Nephron (organoid): ENCODE results near the gene TNXB.
"Not testable (repeated sequence)": the region's sequence is repeated elsewhere in the genome, so short reads cannot be mapped to it uniquely, and the experiment has no call there.

Source experiments
- H3K27ac Mint-ChIP-seq, 3 experiments: 2 replicates each; pipeline ENCODE4 v1.8.0; 2020; ENCODE audit warnings: mixed read lengths in 3 of 3, mild to moderate bottlenecking in 2 of 3, moderate library complexity in 1 of 3
- H3K27me3 Mint-ChIP-seq: 2 replicates; pipeline ENCODE4 v1.8.0; 2021; ENCODE audit warnings: low read depth, mild to moderate bottlenecking, moderate library complexity, mixed read lengths
- H3K36me3 Mint-ChIP-seq: 2 replicates; pipeline ENCODE4 v1.8.0; 2020; ENCODE audit warnings: low read depth, mixed read lengths
- H3K4me1 Mint-ChIP-seq: 2 replicates; pipeline ENCODE4 v1.8.0; 2020; ENCODE audit warnings: mixed read lengths
- H3K4me3 Mint-ChIP-seq, 3 experiments: 2 replicates each; pipeline ENCODE4 v1.8.0; 2020; ENCODE audit warnings: mild to moderate bottlenecking in 3 of 3, mixed read lengths in 3 of 3, moderate library complexity in 2 of 3
- H3K9me3 Mint-ChIP-seq: 2 replicates; pipeline ENCODE4 v1.8.0; 2020; ENCODE audit warnings: mixed read lengths

Gene TNXB

DNA sequence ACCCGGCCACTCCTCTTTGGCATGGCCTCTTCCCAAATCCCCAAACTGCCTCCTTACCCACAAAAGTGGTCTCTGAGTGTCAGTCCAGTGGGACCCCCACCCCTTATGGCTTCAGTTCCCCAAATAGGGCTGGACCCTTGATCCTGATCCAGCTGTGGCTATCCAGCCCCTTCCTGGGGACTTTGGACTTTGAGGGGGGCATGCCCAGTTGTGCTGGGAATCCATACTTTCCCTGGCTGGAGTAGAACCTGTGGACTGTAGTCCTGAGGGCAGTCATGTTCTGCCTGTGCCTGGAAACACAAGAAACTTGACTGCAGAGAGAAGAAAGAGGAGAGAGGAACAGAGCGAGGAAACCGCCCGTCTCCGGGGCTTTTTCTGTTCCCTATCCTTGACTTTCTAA, 72.0 kb downstream of the TNXB start:
- not testable (repeated sequence) for H3K36me3 Mint-ChIP-seq, H3K9me3 Mint-ChIP-seq, H3K4me3 Mint-ChIP-seq, H3K27ac Mint-ChIP-seq, H3K4me1 Mint-ChIP-seq, H3K27me3 Mint-ChIP-seq

DNA sequence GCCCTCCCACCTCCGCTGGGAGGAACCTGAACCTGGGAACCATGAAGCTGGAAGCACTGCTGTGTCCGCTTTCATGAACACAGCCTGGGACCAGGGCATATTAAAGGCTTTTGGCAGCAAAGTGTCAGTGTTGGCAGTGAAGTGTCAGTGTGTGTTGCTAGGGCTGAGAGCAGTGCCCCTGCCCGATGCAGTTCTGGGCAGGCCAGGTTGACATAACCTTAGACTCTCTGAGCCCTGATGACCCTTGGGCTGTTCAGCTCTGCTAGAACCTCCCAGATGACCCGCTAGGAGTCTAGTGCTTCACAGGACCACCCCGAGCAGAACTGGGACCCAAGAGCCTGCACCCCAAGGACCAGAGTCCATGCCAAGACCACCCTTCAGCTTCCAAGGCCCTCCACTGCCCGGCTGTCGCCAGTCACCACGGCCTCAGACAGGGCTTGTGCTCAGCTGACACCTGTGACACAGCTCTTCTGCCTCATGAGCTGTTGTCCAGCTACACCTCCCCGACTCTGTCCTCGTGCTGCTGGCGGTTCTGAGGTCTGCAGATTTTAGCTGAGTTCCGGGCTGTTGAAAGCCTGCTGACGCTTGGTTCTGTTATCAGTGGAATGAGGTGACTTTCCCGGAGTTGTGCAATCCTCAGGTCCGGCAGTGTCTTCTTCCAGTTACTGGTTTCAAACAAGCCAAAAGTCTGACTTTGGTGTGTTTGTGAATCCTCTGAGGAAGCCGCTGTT, 73.7 kb downstream of the TNXB start:
- H3K4me1 Mint-ChIP-seq, H3K4me3 Mint-ChIP-seq, H3K9me3 Mint-ChIP-seq, H3K36me3 Mint-ChIP-seq, H3K27me3 Mint-ChIP-seq, H3K27ac Mint-ChIP-seq: not testable (repeated sequence)

DNA sequence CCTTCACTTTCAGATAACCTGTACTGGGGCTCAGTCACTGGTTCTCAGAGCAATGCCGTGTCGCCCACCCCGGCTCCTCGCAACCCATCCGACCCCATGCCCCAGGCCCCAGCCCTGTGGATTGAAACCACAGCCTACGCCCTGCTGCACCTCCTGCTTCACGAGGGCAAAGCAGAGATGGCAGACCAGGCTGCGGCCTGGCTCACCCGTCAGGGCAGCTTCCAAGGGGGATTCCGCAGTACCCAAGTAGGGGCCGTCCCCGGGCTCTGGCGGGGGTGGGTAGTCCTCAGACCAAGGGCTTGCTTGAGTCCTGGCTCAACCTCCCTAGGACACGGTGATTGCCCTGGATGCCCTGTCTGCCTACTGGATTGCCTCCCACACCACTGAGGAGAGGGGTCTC, 79.6 kb downstream of the TNXB start:
- H3K27ac Mint-ChIP-seq, H3K4me3 Mint-ChIP-seq, H3K36me3 Mint-ChIP-seq, H3K9me3 Mint-ChIP-seq, H3K27me3 Mint-ChIP-seq, H3K4me1 Mint-ChIP-seq: not testable (repeated sequence)

DNA sequence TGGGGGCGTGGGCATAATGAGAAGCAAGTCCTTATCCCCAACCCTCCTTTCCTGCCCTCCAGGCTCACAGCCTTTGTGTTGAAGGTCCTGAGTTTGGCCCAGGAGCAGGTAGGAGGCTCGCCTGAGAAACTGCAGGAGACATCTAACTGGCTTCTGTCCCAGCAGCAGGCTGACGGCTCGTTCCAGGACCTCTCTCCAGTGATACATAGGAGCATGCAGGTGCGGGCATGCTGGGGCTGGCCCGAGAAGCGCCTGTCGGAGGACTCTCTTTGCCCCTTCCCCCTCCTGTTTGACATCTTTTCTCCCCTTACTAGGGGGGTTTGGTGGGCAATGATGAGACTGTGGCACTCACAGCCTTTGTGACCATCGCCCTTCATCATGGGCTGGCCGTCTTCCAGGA, 80.5 kb downstream of the TNXB start:
- H3K9me3 Mint-ChIP-seq, H3K4me1 Mint-ChIP-seq, H3K27ac Mint-ChIP-seq, H3K36me3 Mint-ChIP-seq, H3K4me3 Mint-ChIP-seq, H3K27me3 Mint-ChIP-seq: not testable (repeated sequence)

DNA sequence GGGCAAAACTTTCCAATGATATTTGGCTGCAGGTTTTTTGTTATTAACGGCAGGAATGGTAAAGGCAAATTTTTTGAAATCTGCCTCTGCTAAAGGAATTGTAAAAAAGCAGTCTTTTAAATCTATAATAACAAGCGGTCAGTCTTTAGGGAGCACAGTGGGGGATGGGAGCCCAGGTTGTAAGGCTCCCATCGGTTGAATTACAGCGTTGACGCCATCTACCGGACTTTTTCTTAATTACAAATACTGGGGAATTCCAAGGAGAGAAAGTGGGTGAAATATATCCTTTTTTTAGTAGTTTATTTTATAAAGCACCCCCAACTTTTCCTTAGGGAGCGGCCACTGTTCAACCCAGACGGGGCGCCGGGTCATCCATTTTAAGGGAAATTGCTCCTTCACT, 87.0 kb downstream of the TNXB start:
- H3K4me1 Mint-ChIP-seq, H3K4me3 Mint-ChIP-seq, H3K27ac Mint-ChIP-seq, H3K9me3 Mint-ChIP-seq, H3K27me3 Mint-ChIP-seq, H3K36me3 Mint-ChIP-seq: not testable (repeated sequence)

DNA sequence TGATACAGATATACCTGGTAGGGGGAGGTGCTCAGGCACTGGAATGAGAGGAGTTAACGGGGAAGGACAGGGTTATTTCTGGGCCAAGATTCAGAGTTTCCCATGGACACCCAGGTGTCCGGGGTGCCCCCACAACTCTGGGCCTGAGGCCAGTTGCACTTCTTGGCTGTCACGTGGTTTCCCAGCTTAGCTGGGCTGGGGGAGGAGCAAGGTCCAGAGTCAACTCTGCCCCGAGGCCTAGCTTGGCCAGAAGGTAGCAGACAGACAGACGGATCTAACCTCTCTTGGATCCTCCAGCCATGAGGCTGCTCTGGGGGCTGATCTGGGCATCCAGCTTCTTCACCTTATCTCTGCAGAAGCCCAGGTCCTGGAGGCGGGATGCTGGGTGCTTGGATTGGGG, 94.6 kb downstream of the TNXB start, which contains the start of gene C4B:
TSS of gene C4B (plus strand) at position 249 of the 400 bp plus-strand sequence. CDS start at position 300, 51 bp downstream.
- H3K4me3 Mint-ChIP-seq, H3K27me3 Mint-ChIP-seq, H3K4me1 Mint-ChIP-seq, H3K36me3 Mint-ChIP-seq, H3K27ac Mint-ChIP-seq, H3K9me3 Mint-ChIP-seq: not testable (repeated sequence)

DNA sequence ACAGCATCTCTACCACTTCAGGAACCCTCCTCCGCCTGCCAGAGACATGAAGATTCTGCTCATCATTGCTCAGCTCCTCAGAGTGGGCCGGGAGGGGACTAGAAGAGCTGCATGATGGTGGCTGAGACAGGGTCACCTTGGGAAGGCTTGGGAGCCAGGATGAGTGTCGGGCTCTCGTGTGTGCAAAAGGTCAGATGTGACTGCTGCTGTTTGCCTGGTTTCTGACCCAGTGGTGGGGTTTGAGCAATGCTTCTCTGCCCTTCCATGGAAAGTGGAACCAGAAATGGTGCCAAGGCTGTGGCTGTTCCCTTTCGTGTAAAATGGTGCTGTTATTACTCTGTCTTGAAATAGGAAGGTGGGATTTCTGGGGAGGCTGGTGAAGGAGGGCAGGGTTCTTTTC, 95.4 kb downstream of the TNXB start:
- H3K9me3 Mint-ChIP-seq, H3K36me3 Mint-ChIP-seq: not testable (repeated sequence)

DNA sequence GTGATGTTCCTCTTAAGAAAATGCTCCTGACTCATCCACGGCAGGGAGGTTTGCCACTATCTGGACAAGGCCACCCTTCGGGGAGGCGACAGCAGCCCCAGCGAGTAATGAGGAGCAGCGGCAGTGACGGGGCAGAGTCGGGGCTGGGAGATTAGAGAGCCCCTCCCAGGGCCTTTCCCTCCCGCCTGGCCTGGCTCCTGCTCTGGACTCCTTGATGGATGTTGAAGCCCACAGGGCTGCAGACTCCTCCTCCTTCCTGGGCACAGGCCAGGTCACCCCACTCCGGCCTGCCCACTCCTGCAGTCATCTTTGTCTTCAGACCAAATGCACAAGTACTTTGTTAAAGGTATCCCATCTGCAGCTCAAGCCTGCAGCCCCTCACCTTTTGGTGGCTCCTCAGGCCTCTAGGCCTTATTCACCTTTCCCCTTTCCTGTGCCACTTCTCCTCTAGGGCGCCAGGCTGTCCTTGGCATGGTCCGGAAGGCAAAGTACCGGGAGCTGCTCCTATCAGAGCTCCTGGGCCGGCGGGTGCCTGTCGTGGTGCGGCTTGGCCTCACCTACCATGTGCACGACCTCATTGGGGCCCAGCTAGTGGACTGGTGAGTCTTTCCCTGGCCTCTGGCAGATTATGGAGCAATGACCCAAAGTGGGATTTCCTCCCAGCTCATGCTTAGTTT, 96.1 kb downstream of the TNXB start:
- not testable (repeated sequence) for H3K4me1 Mint-ChIP-seq, H3K36me3 Mint-ChIP-seq, H3K27ac Mint-ChIP-seq, H3K4me3 Mint-ChIP-seq, H3K9me3 Mint-ChIP-seq, H3K27me3 Mint-ChIP-seq

More for the DNA sequence above, 95.4 kb downstream of the TNXB start:
- not testable (repeated sequence) for H3K4me1 Mint-ChIP-seq, H3K27ac Mint-ChIP-seq, H3K27me3 Mint-ChIP-seq, H3K4me3 Mint-ChIP-seq

DNA sequence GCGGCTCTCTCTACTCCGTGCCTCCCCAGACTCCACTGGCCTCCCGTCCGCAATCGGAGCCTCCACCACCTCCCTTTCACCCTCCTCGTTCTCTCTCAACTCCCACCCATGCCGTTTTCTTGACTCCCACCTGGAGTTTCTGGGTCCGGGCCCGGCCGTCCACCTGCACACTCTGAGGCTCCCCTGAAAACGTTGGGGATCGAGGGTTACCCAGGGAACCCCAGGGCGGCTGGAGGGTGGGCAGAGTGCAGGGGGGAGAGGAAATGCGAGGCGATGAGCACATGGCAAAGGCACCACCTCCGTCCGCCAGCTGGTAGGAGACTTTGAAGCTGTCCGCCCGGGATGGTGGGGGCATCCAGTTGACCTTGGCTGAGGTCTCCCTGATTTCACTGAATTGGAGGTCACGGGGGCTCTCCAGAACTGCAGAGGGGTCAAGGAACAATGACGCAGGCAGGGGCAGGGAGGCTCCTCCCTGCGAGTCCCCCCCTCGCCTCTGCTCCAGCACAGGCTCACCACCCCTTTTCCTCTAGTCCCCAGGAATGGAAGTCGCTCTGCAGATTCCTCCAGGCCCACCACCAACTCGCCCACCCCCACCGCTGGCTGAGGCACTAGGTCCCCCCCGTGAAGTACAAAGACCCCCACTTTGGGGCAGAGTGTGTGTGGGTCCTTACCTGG, 98.1 kb downstream of the TNXB start:
- not testable (repeated sequence) for H3K4me3 Mint-ChIP-seq, H3K27me3 Mint-ChIP-seq, H3K4me1 Mint-ChIP-seq, H3K36me3 Mint-ChIP-seq, H3K27ac Mint-ChIP-seq, H3K9me3 Mint-ChIP-seq

DNA sequence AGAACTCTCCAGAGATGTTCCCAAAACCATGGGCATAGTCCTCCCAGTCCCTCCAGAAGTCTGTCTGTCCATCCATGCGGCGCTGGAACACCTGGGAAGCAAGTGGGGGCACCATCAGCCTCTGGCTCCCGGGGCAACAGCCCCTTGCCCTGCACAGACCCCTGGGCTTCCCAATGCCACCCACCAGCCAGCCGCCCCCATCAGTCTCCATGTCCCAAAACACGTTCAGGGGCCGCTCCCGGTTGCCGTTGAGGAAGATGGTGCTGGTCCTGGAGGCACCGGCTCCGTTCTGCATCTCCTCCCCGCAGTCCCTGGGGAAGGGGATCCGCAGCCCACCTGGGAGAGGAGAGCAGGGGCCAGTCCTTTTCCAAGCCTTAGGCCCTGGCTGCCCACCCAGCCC, 99.6 kb downstream of the TNXB start:
- not testable (repeated sequence) for H3K27ac Mint-ChIP-seq, H3K9me3 Mint-ChIP-seq, H3K27me3 Mint-ChIP-seq, H3K36me3 Mint-ChIP-seq, H3K4me1 Mint-ChIP-seq, H3K4me3 Mint-ChIP-seq

DNA sequence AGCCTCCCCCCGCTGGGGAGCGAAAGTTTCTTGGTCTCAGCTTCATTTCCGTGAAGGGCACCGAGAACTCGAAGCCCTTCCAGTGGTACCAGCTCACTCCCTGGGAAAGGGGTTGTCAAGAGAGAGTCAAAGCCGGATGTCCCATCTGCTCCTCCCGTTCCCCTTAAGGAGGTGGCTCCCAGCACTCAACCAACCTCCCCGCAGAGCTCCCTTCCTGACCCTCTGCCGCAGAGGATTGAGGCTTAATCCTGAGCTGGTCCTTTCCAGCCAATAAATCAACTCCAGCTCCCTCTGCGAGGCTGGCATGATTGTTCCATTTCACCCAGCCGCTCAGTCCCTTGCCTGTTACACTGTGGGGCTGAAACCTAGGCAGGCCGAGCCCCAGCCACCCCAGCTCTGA, 100.5 kb downstream of the TNXB start:
- not testable (repeated sequence) for H3K27ac Mint-ChIP-seq, H3K9me3 Mint-ChIP-seq, H3K4me1 Mint-ChIP-seq, H3K36me3 Mint-ChIP-seq, H3K4me3 Mint-ChIP-seq, H3K27me3 Mint-ChIP-seq

DNA sequence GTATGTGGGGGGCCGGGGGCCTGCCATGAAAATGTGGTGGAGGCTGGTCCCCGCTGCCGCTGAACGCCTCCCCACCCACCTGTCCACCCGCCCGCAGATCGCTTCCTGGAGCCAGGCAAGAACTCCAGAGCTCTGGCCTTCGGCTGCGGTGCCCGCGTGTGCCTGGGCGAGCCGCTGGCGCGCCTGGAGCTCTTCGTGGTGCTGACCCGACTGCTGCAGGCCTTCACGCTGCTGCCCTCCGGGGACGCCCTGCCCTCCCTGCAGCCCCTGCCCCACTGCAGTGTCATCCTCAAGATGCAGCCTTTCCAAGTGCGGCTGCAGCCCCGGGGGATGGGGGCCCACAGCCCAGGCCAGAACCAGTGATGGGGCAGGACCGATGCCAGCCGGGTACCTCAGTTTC, 101.1 kb downstream of the TNXB start:
- not testable (repeated sequence) for H3K27me3 Mint-ChIP-seq, H3K9me3 Mint-ChIP-seq, H3K36me3 Mint-ChIP-seq, H3K4me1 Mint-ChIP-seq, H3K4me3 Mint-ChIP-seq, H3K27ac Mint-ChIP-seq

DNA sequence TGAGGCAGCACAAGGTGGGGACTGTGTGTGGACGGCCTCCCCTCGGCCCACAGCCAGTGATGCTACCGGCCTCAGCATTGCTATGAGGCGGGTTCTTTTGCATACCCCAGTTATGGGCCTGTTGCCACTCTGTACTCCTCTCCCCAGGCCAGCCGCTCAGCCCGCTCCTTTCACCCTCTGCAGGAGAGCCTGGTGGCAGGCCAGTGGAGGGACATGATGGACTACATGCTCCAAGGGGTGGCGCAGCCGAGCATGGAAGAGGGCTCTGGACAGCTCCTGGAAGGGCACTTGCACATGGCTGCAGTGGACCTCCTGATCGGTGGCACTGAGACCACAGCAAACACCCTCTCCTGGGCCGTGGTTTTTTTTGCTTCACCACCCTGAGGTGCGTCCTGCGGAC, 102.1 kb downstream of the TNXB start:
- not testable (repeated sequence) for H3K4me1 Mint-ChIP-seq, H3K27me3 Mint-ChIP-seq

DNA sequence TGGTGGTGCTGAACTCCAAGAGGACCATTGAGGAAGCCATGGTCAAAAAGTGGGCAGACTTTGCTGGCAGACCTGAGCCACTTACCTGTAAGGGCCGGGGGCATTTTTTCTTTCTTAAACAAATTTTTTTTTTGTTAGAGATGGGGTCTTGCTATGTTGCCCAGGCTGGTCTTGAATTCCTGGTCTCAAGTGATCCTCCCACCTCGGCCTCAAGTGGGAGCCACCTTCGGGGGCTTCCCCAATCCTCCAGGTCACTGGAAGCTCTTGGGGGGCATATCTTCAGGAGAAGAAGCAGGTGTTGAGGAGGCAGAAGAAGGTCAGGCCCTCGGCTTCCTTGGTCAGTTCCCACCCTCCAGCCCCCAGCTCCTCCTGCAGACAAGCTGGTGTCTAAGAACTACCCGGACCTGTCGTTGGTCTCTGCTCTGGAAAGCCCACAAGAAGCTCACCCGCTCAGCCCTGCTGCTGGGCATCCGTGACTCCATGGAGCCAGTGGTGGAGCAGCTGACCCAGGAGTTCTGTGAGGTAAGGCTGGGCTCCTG, 103.1 kb downstream of the TNXB start:
- not testable (repeated sequence) for H3K9me3 Mint-ChIP-seq, H3K27me3 Mint-ChIP-seq, H3K4me3 Mint-ChIP-seq, H3K27ac Mint-ChIP-seq, H3K4me1 Mint-ChIP-seq, H3K36me3 Mint-ChIP-seq

More for the DNA sequence above, 102.1 kb downstream of the TNXB start:
- H3K4me3 Mint-ChIP-seq, H3K9me3 Mint-ChIP-seq, H3K36me3 Mint-ChIP-seq, H3K27ac Mint-ChIP-seq: not testable (repeated sequence)

DNA sequence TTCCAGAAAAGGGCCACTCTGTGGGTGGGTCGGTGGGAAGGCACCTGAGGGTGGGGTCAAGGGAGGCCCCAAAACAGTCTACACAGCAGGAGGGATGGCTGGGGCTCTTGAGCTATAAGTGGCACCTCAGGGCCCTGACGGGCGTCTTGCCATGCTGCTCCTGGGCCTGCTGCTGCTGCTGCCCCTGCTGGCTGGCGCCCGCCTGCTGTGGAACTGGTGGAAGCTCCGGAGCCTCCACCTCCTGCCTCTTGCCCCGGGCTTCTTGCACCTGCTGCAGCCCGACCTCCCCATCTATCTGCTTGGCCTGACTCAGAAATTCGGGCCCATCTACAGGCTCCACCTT, 103.6 kb downstream of the TNXB start:
- H3K4me1 Mint-ChIP-seq, H3K9me3 Mint-ChIP-seq, H3K27me3 Mint-ChIP-seq, H3K27ac Mint-ChIP-seq, H3K36me3 Mint-ChIP-seq, H3K4me3 Mint-ChIP-seq: not testable (repeated sequence)
